Stromal cell of bone marrow (primary cell): ENCODE data around the gene CNTNAP4.

ENCODE experiments used
- DNase-seq: peaks from one replicate; pipeline ENCODE4 v3.0.0-alpha.2; 2012; ENCODE audit warnings: low read depth

The CNTNAP4 gene

DNA sequence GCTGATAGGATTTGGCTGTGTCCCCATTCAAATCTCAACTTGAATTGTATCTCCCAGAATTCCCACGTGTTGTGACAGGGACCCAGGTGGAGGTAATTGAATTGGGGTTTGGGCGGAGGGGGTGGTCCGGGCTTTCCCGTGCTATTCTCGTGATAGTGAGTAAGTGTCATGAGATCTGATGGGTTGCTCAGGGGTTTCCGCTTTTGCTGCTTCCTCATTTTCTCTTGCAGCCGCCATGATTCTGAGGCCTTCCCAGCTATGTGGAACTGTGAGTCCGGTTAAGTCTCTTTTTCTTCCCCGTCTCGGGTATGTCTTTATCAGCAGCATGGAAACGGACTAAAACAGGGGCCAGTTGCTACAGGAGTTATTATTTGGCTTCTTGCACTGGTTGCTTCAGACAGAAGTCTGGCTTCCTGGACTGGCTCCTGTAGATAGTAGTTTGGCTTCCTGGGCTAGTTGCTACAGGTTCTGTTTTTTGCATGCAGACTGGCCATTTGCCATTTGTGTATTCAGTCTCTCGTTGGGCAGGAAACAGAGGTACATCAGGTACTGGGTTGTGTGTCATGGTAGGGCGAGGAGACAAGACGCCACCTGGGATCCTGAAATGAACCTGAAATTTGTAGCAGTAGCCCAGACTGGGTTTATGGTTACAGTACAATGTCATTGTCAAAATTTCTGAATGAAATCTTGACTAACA is 32.6 kb downstream of the CNTNAP4 start:
- DNase-seq, result no peak

DNA sequence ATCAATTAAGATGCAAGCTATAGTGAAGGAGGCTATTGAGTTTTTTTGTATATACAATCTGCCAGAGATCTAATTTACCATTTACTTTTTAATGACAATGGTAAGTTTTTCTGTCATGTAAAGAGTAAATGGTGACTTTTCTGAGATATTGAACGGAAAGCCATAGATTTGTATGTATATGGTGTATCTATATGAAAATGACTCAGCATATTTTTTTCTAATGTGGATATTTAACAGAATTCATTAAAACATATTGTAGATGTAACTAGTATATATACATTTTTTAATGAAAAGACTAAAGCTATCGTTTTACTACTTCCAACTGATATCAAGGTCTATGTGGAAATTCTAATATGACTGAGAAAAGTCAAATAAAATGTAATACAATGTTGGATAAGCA is 34.1 kb downstream of the CNTNAP4 start:
- no peak for DNase-seq

DNA sequence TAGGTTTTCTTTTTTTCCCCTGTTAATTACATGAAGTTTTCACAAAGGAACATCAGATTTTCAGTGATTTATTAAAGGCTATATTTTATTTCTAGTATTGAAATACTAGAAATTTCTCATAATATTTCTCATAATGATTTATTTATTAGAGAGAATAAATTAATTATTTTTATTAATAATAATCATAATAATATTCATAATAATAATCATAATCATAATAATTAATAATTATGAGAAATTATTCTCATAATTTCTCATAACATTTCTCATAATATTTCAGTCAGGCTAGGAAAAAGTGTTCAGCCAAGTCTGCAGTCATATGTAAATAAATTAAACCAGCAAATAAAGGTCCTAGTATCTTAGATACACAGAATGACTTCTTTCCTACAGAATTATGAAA is 41.4 kb downstream of the CNTNAP4 start:
- DNase-seq, result no peak

DNA sequence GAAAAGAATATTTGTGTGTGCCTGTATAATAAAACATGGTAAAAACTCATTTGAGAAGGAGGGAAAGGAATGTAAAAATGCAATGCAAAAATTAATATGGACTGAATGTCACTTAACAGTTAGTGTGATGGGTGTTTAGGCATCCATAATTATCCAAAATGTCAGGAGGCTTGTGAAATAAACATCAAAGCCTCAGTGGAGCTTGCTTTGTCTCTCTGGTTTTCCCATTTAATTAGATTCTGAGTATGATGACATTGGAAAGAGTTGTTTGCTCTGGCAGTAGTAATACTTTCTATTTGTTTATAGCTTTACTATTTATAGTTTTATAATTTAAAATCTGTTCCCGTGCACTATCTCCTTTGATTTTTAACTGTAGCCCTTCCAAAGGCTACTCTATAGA is 51.9 kb downstream of the CNTNAP4 start:
- no peak for DNase-seq

DNA sequence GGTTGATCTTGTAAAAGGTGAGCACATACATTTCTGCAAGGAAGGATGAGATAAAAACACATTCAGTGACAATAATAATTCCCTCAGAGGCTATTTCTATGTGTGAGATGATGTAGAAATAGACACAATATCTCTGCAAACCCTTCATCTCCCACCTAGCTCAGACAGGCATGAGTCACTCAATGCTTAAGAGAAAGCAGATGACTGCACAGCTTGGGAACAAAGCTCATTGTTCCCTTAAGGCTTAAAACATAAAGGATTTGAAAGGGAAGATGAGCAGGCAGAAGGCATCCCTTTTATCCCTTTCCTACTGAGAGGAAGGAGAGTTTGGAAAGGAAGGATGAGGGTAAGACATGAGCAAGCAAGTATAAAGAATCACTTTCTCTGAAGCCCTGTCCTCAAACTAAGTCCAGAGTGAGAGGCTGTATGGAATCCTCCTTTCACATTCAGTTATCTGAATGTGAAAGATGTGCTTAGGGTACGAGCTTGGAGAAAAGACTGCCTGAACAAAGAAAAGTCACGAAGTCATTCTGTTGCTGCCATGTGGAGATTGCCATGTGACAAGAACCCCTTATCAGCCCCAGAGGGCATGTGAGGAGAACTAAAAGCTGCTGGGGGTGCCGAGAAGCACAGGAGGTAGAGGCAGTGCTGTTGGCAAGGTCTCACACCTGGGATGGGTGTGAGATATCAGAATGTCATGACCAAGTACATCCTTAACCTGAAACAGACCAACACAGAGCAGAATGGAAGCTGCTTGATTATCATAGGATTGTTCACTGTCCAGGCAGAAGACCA is 58.2 kb downstream of the CNTNAP4 start:
- DNase-seq, result no peak

DNA sequence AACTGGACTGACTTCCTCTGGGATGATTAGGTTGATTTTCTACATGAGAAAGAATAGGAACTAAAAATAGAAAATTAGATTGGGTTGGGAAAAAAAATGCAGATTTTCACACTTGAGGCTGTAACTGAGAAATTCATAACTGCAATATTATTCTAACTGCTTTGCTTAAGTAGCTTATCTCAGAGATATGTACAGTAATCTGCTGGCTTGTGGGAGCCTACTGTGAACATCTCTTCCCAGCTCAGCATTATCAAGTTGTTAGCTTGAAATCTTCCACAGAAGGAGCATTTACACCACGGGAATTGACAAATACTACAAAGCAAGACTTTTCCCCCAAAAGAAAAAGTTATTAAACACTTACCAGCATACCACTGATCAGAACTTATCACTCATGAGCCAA is 58.9 kb downstream of the CNTNAP4 start:
- no peak for DNase-seq

DNA sequence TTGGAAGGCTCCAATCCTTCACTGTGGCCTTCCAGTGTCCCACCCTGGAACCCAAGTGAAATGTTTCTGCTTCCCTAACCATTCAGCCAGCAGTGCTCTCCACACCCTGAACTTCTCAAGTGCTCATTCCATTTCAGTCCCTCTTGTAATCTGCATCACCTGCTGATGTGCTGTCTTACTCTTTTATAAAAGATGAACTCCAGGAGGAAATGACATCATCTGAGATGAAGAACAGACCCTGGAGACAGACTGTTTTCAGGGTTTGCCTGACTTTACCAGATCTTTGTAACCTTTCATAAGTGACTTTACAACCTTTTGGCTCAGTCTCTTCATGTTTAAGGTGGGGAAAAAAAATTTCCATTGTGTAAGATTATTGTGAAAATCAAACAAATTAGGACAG is 61.3 kb downstream of the CNTNAP4 start:
- no peak for DNase-seq

DNA sequence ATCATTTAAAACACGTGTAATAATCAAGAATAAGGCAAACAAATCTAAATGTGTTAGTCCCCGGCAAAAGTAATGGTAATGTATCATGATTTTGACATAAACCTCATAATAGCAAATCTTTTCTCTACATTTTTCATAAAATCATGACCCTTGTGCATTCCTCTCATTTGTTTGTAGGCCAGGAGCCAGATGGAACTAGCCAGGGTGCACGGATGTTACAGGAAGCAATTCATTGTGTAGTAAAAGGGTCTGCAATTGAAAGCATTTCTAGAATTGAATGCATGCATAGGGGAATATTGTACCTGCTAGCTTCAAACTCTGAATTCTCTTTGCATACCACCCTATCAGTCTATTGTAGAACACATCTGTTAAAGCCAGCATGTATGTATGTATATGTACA is 66.6 kb downstream of the CNTNAP4 start:
- DNase-seq, result no peak

DNA sequence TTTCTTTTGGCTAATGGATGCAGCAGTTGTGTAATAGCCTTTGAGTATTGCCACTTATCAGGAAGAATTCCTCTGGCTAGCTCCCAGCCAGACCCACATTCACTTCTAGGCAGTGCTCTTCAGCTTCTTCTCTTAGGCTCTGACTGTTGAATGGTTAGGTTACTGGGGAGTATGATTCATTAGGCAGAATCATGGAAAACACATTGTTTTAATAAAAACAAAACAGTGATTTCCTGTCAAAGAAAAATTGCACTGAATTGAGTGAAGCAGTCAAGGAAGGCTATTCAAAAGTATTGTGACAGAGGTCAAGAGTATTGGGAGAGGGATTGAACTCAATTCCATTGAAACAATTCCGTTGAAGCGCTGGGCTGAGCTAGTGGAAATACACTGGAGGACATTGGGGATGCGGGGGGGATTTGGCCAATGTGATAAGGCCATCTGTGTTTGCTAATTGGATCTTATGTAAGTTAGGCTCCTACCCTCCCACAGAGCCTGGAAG is 68.0 kb downstream of the CNTNAP4 start:
- peak; percentile 91 for DNase-seq

DNA sequence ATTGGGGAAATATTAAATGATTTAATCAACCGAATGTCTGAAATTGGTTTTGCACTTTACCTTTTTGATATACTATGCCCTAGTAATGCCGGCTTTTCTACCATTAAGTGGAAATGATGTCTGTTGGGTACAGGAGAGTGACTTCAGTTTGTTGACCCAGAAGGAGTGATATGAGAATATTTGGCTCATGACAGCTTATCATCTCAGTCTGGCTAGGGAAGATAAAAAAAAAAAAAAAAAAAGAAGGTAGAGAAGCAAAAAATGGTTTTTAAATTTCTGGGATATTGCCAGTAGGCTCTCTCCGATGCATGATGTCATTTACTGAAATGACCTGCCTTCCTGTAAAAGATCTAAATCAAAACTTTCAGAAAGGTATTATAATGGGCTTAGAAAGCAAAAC is 69.0 kb downstream of the CNTNAP4 start:
- no peak for DNase-seq

DNA sequence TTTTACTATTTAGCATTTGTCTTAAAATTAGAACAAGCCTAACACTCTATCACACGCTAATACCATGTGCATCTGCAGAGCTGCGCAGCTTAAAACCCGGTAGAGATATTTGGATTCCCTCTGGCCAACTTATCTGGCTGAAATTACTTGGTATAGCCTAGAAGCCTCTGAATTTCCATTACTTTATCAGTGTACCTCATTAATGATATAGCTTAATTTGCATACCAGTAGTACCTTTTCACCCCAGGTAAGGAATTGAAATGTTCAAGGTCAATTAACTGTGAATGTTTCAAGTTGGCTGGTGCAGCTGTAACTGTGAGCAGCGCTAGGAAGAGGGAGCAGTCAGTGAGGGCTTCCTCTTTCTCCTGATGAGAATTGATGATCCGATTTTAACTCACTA is 74.2 kb downstream of the CNTNAP4 start:
- no peak for DNase-seq

DNA sequence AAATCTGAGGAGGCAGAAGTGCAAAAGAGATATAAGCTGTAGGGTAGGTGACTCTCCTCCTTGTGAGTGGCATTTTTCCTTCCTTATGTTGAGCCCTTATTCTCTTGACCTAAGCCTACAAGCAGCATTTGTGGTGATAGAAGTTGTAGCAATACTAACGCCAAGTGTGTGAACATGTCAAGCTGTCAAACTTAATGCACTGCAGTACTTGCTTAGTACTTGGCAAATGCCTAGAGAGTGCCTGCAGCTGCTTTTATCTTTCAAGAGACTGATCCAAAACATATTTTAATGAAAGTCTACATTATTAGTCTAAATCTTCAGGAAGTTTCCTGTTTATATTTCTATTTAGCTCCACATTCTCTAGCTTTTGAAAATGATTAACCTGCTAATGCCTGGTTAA is 83.2 kb downstream of the CNTNAP4 start:
- DNase-seq, result no peak

DNA sequence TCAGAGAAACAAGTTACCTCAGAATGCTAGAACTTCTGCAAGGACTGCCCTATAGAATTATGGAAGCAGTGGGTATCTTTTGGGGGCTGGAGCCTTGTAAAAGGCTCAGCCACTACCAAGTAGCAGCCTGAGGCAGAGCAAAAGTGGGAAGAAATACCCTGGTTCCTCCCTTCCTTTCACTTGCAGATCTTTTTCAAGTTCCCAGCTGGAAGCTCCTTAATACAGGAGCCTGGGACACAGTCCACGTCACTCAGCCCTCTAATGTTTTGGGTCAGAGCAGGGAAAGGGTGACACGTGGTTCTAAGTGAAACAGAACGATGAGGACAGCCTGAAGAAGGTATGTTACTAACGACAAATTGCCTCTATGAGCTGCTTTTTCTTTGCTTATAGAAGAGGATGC is 93.1 kb downstream of the CNTNAP4 start:
- DNase-seq, result no peak

DNA sequence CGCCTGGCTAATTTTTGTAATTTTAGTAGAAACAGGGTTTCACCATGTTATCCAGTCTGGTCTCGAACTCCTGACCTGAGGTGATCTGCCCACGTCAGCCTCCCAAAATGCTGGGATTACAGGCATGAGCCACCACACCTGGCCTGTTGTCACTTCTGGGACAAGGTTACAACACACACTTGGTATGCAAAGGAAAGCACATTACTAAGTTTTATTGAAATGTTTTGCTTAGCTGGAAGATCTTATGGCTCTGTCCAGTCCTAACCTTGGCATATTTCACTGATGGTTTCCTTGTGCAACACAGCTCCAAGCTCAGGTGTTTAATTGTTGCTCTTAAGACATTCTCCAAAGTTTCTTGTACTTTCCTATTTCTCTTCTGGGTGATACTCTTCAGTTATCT is 94.2 kb downstream of the CNTNAP4 start:
- DNase-seq, result no peak

DNA sequence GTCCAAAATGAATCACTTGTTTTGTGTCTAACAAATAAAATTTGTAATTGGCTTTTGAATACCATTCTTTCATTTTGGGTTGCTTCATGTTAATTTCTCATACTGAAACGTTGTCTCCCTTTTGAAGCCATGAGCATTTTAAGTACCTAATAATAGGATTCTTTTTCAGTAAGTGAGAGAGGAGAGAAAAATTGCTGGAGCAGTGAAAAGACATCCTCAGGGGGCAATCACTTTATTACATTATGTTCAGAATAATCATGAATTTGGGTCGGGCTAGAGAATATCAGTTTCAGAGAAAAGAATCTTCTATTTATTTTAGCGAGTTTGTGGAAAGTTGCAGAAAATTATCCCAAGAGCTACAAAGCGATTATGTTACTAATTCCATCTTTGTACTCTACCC is 96.8 kb downstream of the CNTNAP4 start:
- no peak for DNase-seq

DNA sequence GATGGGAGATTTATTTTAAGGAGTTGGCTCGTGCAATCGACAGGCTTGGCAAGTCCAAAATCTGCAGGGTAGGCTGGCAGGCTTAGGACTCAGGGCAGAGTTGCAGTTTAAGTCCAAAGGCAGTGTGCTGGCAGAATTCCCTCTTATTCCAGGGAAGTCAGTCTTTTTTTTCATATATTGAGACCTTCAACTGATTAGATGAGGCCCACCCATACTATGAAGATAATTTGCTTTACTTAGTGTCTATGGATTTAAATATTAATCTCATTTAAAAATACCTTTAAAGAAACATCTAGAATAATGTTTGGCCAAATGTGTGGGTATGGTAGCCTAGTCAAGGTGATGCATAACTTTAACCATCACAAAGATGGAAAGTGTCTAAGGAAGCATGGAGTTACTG is 99.8 kb downstream of the CNTNAP4 start:
- no peak for DNase-seq

DNA sequence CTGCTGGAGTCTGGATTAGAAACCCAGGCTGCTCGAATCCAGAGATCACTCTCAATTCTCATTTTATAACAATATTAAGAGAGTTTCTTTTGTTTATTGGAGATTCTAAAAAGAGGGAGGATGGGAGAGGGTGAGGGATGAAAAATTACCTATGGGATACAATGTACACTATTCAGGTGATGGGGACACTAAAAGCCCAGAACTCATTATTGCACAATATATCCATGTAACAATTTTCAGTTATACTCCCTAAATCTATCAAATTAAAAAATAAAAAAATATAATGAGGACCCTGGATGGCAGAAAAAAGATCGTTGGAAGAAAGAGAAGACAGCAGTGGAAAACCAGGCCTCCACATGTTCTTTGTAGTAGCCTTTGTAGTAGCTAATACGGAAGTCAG is 100.8 kb downstream of the CNTNAP4 start:
- DNase-seq, result no peak

DNA sequence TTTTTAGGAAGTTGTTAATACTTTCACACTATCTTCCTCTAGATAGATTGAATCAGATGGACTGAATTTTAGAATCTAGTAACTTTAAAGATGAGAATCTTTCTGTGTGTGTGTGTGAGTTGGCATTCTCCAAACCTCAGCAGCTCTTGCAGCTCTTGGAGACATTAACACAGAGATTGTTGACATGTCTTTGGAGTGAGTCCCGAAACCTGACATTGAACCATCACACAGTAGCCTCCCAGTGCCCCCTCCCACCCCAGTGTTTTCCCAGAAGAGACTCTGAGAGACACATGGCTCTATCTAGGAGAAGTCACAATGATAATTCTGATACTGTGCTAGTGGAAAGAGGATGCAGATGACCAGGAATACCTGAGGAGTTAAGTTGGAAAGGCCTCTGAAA is 103.9 kb downstream of the CNTNAP4 start:
- no peak for DNase-seq

DNA sequence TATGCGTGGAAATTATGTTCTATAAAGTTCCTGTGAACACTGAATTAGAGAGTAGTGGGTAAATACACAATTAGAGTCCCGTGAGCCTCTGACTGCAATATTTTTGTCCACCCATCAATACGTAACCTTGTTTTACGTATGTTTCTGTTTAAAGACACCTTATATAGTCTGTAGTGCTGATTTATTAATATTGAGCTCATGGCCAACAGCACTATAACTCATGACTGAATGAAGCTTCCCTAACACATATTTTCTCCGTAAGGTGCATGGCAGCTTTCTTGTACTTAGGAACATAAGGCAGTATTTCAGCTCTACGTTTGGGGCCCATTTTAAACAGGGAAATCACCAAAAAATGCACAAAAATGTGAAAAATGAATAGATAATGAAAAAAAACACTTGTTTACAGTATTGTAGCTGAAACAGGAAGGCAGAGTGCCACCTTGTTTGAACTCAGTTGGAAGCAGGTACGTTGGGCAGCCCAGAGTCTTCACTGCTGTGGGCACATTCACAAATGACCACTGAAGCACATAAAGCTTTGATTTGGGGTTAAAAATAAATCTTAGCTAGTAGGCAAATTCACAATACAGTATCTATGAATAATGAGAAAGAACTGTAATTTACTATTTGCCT is 108.5 kb downstream of the CNTNAP4 start:
- DNase-seq, result no peak

DNA sequence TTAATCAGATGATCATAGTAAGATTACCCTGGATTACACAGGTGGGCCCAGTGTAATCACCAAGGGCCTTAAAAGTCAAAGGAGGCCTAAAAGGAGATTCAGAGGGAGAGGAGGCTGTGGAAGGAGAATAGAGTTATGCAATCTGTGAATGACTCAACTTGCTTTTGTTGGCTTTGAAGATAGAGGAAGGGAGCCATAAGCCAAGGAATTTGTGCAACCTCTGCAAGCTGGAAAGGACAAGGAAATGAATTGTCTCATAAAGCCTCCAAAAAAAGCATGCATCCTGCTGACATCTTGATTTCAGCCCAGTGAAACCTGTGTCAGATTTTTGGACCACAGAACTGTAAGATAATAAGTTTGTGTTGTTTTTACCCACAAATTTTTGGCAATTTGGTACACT is 109.6 kb downstream of the CNTNAP4 start:
- peak; percentile 49 for DNase-seq

DNA sequence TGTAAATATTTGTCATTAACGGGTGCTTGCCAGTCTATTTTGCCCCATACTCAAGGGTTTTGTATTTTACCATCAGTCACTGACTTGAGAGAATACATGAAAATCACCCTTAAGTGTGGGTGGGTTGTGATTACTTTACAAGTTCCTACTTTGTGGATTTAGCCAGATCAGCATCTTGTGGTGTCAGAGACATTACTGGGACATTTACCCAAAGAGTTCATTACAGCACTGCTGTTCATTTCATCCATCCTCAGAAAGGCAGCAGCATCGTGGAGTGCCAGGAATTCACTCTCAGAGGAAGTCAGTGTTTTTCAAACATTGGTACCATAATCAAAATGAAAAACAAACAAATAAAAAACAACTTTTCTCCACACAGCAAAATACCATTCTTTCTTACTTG is 110.8 kb downstream of the CNTNAP4 start:
- DNase-seq, result no peak

DNA sequence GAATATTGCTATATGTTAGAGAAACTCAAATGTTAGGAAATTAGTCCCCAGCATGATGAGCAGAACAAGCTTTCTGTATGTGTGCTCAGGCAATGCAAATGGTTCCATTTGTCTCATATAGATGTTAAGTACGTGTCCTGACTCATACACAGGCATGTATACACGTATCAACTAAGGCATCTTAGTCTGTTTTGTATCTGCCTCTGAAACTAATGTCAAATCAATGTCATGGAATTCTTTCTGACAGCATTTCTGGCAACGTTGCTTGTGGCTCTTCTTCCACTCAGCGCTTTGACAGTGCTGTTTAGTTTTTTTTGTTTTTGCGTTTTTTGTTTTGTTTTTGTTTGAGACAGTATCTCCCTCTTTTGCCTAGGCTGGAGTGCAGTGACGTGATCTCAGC is 111.9 kb downstream of the CNTNAP4 start:
- no peak for DNase-seq

DNA sequence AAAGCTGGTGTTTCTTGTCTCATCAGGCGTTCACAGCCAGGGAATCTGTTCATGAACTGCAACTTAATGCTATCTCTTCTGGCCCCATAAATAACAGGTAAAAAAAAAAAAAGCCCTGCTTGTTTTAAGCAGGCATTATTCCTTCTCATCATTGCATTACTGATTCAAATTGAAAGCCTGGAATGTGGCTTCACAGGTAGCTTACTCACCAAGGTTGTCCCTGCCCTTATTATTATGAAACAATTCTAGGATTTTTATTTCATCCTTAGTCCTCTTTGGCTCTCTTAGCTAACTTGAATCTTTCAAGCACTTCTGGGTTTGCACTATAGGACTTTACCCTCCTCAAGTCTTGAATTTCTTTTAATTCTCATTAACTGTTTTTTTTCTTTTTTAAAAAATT is 113.3 kb downstream of the CNTNAP4 start:
- no peak for DNase-seq
